DLD1 (cell line): ENCODE results near the gene TRMT2A.

Experiments
- in situ Hi-C: cut with HindIII; loops from 2 replicates; pipeline ENCODE4 v1.10.0; 2017; ENCODE audit warnings: low sequenced_read_pairs

TRMT2A gene

GRCh38 chr22:20135806-20136602 lies 19.0 kb upstream of the TRMT2A start:
- in situ Hi-C loops, result no loop called here

GRCh38 chr22:20135265-20135664 lies 18.2 kb upstream of the TRMT2A start:
- in situ Hi-C loops, result no loop called here

- in situ Hi-C loops, result no loop called here
Observed at GRCh38 chr22:20133930-20134549, 17.0 kb upstream of the TRMT2A start.

- in situ Hi-C loops, result no loop called here
Observed at GRCh38 chr22:20132686-20133246, 15.7 kb upstream of the TRMT2A start.

- in situ Hi-C loops, result no loop called here
Observed at GRCh38 chr22:20131859-20132685, 15.0 kb upstream of the TRMT2A start.

GRCh38 chr22:20131597-20131858 lies 14.5 kb upstream of the TRMT2A start, which contains the start of gene ZDHHC8:
Gene ZDHHC8 (plus strand): TSS chr22:20131804. CDS start chr22:20131948, 144 bp downstream.
- in situ Hi-C loops, result no loop called here

GRCh38 chr22:20130731-20131596 lies 13.9 kb upstream of the TRMT2A start:
- in situ Hi-C loops, result no loop called here

GRCh38 chr22:20130319-20130718 lies 13.3 kb upstream of the TRMT2A start:
- in situ Hi-C loops, result no loop called here

- in situ Hi-C loops, result no loop called here
Observed at GRCh38 chr22:20129747-20130014, 12.7 kb upstream of the TRMT2A start.

- in situ Hi-C loops, result no loop called here
Observed at GRCh38 chr22:20128902-20129746, 12.1 kb upstream of the TRMT2A start.

- in situ Hi-C loops, result no loop called here
Observed at GRCh38 chr22:20128619-20128901, 11.5 kb upstream of the TRMT2A start.

- in situ Hi-C loops, result no loop called here
Observed at GRCh38 chr22:20127869-20128618, 11.0 kb upstream of the TRMT2A start.

GRCh38 chr22:20127318-20127868 lies 10.4 kb upstream of the TRMT2A start:
- in situ Hi-C loops, result no loop called here

GRCh38 chr22:20126284-20127029 lies 9.4 kb upstream of the TRMT2A start:
- in situ Hi-C loops, result no loop called here

GRCh38 chr22:20125201-20126174 lies 8.5 kb upstream of the TRMT2A start:
- in situ Hi-C loops, result no loop called here

GRCh38 chr22:20124083-20124787 lies 7.2 kb upstream of the TRMT2A start:
- in situ Hi-C loops, result no loop called here
